NCI-H446 treated with DMSO at 0.1 percent for 48 hours (cell line): ENCODE measurements around the gene GPR61.
A peak's percentile ranks its signal among the peaks of the same experiment; 100 is the strongest.

ENCODE experiments used
- DNase-seq: peaks from one replicate; lab custom pipeline; 2025; lab: John Stamatoyannopoulos, UW

The GPR61 gene

DNA sequence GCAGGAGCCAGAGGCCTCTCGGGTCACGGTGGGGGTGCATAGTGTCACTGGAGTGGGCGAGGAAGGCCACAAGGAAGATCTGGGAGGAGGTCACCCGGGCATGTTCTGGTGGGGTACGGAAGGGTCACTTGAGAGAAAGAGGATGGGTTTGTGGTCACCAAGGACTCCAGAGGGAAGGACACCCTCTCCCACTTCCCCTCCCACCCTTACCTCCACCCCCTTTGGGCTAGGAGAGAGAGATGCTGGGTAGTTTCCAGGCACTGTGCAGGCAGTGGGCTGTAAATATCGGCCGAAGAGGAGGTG is 30.8 kb upstream of the GPR61 start:
- no peak for DNase-seq

DNA sequence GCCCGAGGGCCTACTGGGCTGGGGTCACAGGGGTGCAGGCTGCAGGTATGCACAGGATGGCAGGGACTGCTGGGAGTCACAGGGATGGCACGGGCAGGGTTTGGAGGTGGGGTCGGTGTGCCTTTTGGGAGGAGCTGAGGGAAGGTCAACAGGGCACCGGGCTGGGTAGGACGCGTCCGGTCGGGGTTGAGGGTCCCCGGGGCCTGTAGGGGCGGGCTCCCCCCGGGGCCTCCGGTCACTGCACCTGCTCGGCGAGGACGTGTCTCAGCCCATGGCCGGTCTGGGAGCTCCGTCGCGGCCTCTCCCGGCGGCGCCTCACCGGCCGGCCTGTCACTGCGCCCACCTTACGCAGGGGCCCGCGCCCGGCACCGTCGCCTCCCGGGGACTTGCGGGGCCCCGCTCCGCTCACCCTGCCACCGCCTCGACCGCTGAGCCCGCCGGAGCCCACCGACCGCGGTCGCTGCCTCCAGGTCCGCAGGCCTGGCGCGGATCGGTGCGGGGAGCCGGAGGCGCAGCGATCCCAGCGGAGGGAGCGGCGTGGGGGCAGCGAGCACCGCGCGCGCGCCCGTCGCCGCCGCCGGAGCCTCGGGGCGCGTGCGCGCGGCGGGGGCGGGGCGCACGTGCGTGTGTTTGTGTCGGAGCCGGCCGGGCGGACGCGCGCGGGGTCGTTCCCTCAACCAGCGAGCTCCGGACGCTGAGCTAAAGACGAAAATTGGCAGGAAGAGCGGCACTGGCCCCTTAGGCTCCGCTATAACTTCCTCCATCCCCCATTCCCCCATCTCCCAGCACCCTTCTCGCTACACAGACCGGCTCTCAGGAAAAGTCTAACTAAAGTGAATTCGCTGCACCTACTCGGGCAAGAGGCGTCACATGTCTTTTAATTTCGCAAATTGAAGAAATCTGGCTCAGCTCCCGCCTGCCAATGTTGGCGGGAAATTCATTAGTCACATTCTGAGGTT is 30.2 kb upstream of the GPR61 start, which contains the start of gene AMIGO1:
AMIGO1 (minus strand) TSS at position 552 of the 959 bp plus-strand sequence. CDS start 815 bp downstream, outside the sequence.
- no peak for DNase-seq

DNA sequence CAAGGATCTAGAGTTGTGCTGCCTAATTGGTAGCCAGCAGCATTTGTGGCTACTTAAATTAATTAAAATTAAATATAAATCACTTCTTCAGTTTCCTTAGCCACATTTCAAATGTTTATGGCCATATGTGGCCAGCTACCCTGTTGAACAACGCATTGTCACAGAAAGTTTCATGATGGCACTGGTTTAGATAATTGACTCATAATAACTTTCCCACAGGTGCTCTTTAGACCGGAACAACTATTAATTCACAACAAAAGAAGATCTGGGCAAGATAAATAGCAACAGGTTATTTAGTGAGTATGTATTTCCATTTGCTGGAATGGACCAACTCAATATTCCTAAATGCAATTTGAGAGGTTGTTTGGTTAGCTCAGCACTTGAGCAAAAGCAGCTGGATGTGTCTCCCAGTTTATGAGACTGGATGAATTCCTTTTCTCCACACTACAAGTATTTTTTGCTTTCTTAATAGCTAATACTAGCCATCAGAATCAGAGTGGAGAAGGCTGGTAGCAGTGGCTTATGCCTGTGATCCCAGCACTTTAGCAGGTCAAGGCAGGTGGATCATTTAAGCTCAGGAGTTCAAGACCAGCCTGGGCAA is 26.5 kb upstream of the GPR61 start:
- no peak for DNase-seq

DNA sequence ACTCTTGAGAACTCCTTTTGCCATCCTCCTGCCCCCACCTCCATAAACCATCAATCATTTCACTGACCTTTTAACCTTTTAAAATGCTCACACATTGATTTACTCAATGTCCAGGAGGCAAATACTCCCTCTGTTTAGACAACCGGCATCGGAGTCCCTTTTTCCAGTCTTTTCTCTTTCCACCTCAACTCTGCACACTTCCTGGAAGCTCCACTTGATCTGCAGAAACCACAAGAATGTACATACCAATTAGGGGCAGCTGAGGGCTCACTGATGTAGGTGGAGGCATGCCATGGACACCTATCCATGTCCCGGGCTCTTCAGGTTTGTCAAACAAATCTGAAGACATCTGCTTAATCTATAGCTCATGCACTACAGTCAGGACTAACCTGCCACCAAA is 24.8 kb upstream of the GPR61 start:
- no peak for DNase-seq

DNA sequence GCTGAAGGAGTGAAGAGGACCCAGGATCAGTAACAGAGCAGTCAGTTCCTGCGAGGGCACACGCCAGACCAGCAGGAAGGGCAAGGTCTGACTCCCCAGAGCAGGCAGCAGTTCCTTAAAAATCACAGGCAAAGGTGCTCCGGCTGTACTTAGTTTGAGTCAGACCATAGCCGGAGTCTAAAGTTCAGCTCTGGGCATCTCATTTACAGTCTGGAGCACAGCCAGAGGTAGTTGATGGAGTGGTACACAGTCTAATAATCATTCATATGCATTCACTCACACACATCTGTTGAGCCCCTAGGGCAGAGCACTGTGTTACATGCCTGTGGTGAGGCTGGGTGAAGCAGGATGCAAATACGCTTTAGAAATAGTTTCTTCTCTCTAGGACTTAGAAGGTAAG is 22.8 kb upstream of the GPR61 start:
- DNase-seq = no peak

DNA sequence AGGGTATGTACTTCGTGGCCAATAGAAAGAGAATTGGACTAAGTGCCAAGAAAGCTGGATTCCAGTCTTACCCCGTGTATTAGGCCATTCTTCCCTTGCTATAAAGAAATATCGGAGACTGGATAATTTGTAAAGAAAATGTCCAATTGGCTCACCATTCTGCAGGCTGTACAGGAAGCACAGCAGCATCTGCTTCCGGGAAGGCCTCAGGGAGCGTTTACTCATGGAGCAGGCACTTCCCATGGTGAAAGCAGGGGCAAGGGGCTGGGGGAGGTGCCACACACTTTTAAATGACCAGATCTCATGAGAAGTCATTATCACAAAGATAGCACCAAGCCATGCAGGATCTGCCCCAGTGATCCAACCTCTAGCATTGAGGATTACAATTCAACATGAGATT is 22.3 kb upstream of the GPR61 start:
- DNase-seq = no peak

DNA sequence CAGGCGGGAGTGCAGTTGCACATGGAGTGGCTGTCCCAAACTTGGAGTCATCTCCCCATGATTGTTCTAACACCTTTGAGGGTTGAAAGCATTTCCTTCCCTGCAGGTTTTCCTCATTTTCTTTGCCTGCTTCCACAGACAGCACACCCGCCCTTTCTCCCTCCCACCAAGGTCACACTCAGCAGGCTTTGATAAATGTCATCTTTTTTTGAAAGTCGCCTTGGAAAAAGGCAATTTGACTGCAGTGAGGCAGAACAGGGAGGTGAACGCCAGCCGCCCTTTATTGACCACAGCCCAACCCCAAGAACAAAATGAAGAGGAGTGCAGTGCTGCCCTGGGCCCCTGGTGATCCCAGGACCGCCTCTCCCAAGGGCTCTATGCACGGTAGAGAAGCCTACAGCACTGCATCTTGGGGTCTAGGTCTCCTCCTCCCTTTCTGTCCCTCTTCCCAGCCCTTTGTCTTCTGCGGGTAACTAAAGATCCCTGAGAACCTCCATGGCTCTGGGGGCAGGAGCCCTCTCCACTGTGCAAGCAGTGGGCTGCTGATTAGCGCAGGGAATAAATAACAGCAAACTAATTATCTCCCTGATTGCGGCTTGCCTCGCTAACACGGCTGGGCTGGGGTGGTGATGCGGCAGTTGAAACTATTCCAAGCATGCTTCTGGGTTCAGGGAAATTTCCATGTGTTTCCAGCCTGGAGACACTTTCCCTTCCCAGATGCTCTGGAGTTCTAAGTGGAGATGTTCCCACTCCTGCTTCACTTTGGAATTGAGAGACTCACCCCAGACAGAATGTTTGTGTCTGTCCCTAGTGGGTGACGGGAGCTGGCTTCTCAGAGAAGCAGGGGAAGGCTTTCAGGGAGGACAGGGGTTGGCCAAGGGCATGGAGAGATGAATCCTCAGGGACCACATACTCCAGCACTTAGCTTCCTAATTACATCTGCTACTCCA is 18.4 kb upstream of the GPR61 start:
- no peak for DNase-seq

DNA sequence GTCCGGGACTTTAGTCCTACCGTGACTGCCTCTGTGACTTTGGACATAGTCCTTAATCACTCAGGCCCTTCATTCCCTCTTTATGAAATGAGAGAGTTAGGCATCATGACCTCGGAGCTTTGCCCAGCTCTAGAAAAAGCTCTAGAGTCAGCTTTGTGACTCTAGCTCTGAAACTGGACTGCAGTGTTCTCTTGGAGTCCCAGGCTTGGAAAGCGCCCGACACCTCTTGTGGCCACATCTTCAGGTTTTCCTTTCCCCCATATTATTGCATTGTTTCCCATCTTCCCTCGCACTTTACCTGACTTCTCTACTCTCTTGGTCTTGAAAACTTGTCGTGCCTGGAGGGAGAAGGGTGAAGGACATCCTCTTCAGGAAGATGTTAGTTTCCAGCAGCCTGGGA is 17.6 kb upstream of the GPR61 start:
- DNase-seq = no peak

DNA sequence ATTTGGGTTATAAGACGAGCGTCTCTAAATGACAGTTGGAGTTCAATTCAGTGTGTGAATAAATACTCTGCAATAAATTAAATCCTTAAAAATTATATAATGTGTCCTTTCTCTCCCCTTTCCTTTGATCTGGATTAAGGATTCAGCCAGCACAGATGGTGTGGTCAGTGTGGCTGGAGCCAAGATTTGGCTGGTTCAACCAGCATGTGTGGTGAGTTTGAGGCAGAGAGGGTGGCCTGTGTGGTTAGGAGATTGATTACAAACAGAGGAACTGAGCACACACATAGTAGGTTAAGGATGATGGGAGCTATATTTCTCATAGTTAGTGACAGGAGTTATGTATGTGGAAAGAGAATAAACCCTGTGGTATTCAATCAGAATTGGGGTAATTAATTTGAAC is 16.0 kb upstream of the GPR61 start:
- no peak for DNase-seq

DNA sequence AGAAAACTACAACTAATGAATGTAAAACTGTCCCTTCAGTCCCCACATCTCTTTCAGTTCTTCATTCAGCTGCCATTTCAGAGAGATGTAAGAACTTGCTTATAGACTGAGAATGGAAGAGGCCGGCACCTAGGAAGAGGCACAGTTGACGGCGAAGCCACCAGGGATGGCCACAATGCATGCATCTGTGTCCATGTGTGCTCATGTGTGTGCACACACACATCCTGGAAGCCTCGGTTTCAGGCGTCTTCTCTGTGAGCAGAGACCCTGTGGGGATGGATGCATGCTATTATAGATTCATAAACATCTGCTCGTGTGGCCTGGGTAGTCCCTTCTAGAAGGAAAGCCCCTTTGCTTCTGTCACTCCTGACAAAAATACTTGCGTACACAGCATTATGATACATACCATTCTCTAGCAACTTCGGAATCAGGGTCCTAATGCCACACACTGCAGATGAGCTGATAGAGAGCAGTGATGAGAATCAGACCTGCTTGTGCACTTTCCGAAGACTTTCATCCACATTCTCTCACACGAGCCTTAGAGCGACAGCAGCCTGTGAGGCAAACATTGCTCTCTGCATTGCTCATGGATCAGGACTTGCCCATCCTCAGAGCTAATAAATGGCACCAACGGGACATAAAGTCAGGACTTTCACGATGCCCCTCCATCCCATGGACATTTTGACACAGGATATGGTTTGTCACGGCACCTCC is 12.4 kb upstream of the GPR61 start:
- DNase-seq = no peak

DNA sequence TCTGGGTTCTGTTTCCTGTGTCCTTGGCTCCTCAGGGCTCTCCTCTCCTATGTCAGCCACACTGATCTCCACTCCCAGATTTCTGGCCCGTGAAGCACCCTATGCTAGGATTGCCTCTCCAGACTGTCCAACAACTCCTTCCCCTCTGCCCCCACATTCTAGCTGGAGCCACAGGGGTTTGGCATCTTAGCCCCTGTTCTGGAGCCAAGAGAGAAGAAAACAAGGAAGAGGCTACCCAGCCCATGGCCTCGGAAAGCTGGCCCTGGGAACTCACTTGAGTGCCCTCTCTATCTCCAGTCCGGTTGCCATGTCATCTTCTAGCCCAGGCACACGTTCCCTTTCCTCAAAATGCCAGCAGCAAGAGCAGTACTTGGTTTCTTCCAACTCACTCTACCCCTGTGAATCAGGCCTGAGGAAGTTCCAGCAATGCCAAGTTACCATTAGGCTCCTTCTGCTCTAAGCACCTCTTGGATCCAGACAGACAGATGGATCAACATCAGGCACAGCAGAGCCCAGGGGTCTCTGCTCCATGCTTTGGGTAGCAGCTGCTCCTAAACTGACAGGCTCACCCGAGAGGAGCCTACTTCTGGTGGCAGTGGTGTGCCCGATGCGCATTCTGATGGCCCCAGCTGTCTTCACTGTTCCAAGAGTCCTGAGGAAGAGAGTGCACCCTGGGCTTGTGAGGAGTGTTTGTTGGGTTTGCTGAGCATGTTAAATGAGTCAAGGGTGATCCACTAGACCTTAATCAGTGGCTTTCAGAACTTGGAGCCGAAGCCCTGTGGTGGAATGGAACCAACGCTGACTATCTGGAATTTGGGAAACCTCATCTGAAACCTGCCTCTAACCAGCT is 11.6 kb upstream of the GPR61 start:
- peak; percentile 26 for DNase-seq

DNA sequence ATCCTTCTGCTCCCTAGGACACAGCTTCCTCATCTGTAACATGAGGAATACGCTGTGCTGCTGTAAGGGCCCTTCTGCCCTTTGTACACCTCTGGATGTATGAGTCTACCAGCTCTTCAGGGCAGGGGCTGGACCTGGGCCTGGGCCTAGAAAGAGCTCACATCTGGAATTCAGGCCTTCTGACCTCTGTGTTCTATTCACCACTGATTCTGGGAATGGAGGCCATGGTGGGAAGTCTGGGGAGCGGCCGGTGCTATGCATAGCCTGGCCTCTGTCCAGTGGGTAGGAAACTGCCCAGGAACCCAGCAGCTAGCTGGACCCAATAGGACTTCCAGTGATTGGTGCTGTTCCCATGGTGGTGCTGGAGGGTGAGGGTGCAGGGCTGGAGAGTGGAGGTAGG is 11.0 kb upstream of the GPR61 start:
- no peak for DNase-seq

DNA sequence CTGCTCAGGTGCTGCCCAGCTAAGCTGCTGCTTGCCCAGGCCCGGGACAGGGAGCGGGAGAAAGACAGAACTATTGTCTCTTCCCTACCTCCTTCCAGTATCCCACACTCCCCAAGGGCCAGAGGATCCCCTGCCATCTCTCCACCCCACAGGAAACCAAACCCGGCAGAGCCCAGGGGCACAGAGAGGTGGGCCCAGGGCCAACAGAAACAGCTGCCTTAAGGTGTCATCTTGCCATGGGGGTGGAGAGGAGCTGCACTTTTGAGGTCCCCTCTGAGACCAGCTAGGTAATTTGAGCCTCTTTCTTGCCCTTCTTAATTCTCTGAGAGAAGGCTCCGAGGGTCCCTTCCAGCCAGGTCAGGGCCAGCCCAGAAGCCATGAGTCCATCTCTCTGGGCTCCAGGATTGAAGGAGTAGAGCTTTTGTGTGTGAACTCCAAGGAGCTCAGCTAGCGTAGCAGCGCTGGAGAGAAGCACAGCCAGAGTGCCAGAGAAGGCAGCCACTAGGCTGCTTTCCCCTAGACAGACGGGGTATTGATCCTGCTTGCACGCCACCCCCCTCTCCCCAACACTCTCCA is 9.7 kb upstream of the GPR61 start:
- DNase-seq = no peak

DNA sequence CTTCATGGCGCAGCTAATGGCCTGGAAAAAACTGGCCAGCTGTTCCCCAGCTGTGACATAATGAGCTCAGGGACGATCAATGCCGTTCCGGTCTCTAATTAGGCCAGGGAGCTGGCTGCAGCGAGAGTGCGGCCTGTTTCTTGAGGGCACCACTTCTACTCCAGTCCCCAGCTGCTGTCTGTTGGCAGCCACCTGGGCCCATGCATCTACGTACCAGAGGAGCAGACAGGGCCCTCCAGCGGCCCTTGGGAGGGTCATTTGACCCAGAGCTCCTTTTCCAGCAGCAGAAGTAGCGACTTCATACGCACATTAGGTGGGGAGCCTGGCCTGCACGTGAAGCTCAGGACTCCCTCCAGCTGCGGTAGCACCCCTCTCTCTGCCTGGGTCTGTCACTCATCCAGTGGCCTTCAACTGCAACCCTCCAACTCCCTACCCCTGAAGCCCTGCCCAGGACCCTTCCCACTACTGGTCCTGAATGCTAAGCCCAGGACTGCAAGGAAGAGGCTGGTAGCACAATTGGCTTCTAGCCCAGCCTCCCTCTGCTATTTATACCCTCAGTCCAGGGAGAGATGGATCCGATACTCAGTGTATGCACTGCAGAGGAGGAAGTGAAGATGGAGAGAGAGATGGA is 9.1 kb upstream of the GPR61 start:
- DNase-seq = peak; percentile 72

DNA sequence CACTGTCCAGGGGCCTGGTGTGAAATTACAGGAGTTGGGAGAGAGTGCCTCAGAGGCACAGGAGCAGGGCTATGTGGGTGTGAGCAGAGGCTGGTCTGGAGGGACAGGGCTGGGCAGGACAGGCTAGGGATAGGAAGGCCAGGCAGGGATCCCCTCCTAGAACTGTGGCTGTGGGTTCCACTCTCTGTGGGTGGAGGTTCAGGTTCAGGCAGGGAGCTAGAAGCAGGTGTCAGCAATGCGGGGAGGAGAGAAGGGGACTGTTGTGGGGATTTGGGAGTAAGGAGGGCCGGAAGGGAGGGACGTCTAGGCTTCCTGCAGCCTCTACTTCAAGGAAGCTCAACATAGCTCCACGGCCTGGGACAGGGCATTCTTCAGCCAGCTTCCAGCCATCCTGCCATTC is 8.3 kb upstream of the GPR61 start:
- DNase-seq = no peak

DNA sequence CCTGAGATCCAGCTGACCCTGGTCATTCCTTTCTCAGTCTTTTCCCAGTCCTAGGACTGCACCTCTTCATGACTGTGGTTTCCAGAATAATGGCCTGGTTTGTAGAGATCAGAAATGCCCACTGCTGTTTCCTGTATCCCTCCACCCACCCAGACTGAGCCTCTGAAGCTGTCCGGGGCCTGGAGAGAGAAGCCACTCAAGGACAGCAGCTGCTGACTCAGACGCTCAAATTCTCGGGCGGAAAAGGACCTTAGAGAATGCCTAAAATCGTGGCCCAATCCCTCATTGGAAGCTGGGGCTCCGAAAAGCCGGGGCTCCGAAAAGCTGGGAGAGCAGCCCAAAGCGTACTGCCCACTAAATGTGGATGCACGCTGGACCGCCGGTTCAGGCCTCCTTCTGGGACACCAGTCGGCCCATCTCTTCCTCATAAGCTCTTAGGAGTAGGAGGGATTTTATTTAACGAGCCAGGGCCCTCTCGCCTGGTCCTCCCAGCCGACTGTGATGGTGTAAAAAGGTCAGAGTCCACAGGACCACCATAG is 7.8 kb upstream of the GPR61 start:
- no peak for DNase-seq

DNA sequence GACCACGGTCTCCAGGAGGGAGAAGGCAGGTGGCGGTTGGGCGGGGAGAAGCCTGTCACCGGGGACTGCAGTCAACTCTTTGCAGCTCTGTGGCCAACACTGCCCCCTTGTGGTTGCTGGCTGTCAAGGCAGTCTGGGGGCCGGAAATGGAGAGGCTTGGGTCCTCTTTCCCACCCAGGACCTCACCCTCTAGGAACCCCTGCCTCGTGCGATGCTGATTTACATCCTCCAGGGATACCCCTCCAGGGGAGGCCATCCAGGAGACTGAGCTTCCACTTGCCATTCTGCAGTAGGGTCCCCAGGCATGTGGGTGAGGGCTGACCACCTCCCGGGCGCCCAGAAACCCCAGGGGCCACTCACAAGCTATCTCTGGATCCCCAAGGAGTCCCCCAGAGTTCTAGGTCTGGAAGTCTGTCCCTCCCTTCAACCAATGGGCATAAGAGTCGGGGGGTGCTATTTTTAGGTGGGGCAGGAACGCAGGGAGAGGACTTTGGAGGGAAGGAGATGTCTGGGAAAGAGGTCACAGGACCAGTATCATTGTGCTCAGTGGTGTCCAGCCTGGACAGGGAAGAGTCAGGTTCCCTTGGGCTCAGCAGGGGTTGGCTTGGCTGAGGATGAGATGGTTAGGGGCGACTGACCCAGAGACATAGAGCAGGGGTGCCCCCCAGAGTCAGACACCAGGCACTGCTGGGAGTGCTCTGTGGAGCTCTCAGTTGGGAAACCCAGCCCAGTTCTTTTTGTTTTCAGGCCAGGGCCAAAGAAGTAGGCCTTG is 7.1 kb upstream of the GPR61 start:
- peak; percentile 50 for DNase-seq

DNA sequence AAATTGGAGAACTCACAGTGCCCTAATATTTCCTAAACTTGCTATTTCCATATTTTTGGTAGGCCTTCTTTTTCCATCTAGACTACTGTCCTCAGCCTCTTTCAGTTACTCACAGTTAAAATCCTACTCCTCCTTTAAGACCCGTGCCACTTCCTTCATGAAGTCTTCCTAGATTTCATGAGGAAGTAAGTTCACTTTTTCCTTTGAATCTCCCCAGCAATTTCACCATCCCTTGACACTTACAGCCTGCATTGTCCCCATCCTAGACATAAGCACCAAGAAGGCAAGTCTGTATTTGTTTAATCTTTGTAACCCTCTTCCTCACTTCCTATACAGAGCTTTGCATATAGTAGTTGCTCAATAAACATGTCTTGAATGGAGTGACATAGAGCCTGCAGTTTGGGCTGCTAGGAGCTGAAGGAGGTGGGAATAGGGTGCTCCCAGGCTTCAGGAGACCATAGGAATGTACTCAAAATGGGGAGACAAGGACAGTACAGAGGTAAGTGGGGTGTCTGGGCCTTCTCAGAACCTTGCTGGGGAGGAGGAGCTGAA is 5.3 kb upstream of the GPR61 start:
- DNase-seq = no peak

DNA sequence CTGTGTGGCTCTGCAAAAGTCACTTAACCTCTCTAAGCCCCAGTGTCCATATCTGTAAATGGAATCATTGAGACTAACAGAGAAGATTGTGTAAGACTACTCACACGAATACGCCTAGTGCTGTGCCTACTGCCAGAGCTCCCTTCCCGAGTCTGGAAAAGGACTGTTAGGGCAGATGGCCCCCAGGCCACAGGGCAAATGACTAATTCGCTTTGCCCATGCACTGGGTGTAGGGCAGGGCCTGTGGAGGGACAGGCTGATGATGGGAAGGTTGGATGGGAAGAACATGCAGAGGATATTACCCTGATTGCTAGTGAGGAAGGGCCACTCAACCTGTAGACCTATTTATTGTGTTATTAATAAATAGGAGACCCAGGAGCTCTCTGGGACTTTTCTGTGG is 4.2 kb upstream of the GPR61 start:
- no peak for DNase-seq
